Measurements from ENCODE around the gene DACH1.

Gene DACH1

GRCh38 chr13:71827241-71827640, 39.8 kb downstream of the DACH1 start:
- TF ChIP-seq ZFX (IDR thresholded peaks at IDR 0.05) = no peak
- no peak for TF ChIP-seq CTCF (conservative IDR thresholded peaks at IDR 0.05)
- H3K27ac ChIP-seq = no peak overlapping the region

- TF ChIP-seq ZFX (IDR thresholded peaks at IDR 0.05) (no peak), CTCF (conservative IDR thresholded peaks at IDR 0.05) (no peak)
- no peak overlapping the region for H3K27ac ChIP-seq
Observed at GRCh38 chr13:71820699-71821098, 46.3 kb downstream of the DACH1 start.

- no peak for TF ChIP-seq ZFX (IDR thresholded peaks at IDR 0.05)
- no peak for TF ChIP-seq CTCF (conservative IDR thresholded peaks at IDR 0.05)
- H3K27ac ChIP-seq = no peak overlapping the region
Observed at GRCh38 chr13:71817335-71817734, 49.7 kb downstream of the DACH1 start.

- TF ChIP-seq CTCF (conservative IDR thresholded peaks at IDR 0.05) (no peak), ZFX (IDR thresholded peaks at IDR 0.05) (no peak)
- H3K27ac ChIP-seq = no peak overlapping the region
Observed at GRCh38 chr13:71814806-71815360, 52.1 kb downstream of the DACH1 start.

- no peak overlapping the region for H3K27ac ChIP-seq
- TF ChIP-seq ZFX (IDR thresholded peaks at IDR 0.05) (no peak), CTCF (conservative IDR thresholded peaks at IDR 0.05) (no peak)
Observed at GRCh38 chr13:71813187-71813586, 53.8 kb downstream of the DACH1 start.

GRCh38 chr13:71811344-71811743, 55.7 kb downstream of the DACH1 start:
- no peak for TF ChIP-seq ZFX (IDR thresholded peaks at IDR 0.05)
- no peak for TF ChIP-seq CTCF (conservative IDR thresholded peaks at IDR 0.05)
- no peak overlapping the region for H3K27ac ChIP-seq

GRCh38 chr13:71808708-71809107, 58.3 kb downstream of the DACH1 start:
- no peak overlapping the region for H3K27ac ChIP-seq
- no peak for TF ChIP-seq ZFX (IDR thresholded peaks at IDR 0.05)
- TF ChIP-seq CTCF (conservative IDR thresholded peaks at IDR 0.05) = no peak
